DMS114 treated with DMSO at 0.1 percent for 48 hours (cell line): ENCODE data around the gene LRRFIP1.
"Not testable (repeated sequence)": the region's sequence is repeated elsewhere in the genome, so short reads cannot be mapped to it uniquely, and the experiment has no call there.

Source experiments
- DNase-seq: peaks from one replicate; lab custom pipeline; 2025; ENCODE audit not compliant: unreplicated experiment; lab: John Stamatoyannopoulos, UW

LRRFIP1 gene

DNA sequence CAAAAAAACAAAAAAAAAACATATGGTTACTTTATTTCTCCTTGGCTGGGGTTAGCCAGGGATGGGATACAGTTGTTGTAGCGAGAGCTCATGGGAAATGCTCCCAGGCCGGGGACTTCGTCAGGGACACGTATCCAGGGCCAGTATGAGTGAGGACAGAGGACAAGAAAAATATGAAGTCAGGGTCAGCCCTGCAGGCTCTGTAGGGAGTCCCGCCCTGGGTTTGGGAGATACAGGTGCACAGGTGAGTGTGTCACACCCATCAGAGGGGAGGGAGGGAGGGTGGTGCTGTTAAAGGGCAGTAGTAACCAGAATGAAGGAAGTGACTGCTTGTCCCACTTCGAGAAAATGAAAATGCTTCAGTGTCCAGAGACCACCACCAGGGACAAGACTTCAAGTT lies 115.6 kb downstream of the LRRFIP1 start:
- DNase-seq: no peak

DNA sequence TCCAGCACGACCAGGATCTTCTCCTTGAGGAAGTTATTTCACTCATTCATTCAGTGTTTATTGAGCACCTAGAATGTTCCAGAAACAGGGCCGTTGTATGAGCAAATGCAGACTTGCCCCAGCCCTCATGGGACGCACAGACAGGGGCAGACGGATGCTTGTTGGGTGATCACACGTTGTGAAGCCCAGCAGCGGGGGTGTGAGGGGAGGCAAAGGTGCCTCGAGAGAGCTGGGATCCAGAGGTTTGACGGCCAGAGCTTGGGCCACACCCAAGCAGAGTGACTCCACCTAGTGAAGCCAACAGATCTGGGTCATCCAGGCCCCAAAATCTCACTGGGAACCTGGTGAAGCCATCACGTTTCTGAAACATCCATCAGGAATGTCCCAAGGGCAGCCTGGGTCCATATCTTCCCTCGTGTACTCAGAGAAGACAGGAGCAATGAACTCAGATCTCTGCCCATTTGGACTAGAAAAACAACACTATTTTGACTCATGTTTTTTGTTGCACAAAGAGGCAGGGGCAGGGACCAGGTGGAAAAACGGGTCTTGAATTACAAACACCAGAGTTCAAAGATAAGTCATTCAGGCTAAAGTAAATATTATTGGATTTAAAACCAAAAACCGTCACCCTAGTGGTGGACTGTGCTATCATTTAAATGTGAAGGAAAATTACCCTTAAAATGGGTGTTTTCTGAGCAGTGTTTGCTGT lies 116.3 kb downstream of the LRRFIP1 start:
- DNase-seq: no peak

DNA sequence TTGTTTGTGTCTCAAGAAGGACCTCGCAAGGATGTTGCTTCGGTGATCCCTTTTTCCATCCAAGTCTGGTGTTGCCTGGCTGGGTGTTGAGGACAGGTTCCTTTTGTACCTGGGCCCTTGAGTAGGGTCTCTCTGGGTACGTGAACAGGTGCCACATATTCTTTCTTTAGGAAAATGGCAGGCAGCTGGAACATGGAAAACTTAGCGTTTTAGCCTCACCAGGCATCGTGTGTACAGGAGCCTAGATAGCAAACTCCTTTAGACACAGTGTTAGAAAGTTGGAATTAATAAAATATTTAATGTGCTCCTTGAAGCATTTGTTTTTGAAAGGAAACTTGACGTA lies 116.9 kb downstream of the LRRFIP1 start:
- DNase-seq: no peak

DNA sequence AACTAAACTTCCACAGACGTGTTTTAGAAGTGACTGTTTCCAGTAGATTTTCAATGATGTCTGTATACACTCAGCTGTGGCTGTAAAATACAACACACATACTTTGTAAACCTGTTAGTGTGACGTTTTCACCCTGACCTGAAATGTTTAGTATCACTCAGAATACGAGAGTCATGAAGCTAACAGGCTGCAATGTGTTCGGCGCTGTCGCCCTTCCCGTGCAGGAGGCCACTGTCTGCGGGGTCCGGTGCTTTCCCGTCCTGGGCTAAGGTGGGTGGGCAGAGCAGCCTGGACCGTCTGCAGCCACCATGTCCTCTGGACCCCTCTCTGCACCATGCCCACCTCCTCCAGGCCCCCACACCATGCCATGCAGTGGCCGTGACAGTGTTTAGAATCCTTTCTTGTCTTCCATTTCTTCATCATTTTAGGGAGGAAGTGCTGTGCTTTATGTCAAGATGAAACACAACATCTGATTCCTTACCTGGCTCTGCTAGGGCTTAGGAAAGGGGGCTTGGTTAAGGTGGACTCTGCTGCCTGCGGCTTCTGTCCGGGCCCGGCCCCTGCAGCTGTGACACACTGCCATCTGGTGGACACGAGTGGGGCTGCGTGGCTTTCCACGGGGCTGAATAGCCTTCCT lies 117.3 kb downstream of the LRRFIP1 start:
- peak; percentile 30 for DNase-seq

DNA sequence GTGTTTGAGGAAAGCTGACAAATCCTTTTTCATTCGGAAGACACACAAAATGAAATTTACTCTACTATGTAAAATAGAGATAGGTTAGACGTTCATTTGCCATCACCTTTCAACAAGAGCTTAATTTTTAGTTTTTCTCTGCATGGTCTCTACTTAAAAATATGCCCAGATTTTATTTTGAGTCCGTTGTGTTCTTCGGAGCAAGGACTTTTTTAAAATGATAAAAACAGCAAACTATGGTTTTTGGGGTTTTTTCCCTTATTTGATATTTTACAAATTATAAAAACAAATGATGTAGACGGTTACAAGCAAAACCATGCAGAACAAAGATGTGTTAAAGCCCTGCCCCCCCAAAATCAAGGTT lies 117.8 kb downstream of the LRRFIP1 start:
- DNase-seq: no peak

DNA sequence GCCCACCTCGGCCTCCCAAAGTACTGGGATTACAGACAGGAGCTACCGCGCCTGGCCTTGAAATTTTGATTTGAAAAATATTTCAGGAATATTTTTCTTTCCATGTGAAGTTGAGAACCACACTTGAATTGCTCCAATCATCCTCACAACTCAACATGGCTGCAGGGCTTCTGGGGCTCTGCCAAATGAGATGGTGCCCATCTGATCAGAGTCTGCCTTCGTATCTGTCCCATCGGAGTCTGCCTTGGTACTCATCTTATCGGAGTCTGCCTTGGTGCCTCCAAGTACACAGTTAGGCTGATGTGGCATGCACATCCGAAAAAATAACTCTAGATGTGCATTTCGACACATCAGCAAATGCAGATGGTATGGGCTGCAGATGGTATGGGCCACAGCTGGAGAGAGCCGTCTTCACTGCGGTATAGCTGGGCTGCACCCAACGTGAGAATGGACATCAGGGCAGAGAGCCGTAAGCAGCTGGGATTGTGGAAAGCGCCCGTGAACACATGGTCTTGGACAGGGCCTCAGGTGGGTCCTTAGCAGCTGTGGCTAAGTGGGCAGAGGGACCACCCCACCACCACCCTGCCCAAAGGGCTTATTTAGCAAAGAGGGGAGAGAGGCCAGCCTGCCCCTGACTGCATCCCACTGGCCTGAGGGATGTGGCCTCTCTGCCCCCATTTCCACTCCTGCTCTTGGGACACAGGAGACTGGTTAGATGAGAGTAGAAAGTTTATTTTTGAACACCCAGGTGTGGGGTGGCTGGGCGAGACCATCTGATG lies 119.1 kb downstream of the LRRFIP1 start:
- DNase-seq: no peak

DNA sequence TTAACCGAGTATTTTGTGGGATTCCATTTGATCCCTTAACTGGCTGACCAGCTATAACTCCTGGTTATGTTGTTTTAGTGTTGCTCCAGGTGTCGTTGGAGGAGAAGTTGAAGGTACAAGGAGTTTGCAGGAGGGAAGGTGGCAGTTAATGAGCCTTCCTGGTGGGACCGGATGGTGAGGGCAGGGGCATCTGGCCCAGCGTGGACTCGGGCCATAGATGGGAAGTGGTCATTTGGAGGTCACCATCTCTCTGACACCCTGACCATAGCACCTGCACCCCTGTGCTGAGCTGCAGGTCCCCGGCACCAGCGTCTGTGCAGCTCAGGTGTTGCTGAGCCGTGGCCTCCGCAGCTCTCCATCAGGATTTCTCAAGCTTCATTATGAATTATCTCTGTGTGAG lies 119.8 kb downstream of the LRRFIP1 start:
- DNase-seq: no peak

DNA sequence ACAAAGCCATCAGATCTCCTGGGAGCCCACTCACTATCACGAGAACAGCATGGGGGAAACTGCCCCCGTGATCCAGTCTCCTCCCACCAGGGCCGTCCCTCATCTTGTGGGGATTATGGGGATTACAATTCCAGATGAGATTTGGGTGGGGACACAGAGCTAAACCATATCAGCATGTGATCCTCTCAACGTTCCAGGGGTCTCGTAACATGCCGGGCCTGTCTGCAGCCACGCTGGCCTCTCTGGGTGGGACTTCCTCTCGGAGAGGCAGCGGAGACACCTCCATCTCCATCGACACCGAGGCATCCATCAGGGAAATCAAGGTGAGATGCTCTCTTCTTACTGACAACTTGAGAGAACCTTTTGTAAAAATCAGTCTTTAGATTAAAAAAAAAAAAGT lies 121.6 kb downstream of the LRRFIP1 start:
- DNase-seq: no peak

DNA sequence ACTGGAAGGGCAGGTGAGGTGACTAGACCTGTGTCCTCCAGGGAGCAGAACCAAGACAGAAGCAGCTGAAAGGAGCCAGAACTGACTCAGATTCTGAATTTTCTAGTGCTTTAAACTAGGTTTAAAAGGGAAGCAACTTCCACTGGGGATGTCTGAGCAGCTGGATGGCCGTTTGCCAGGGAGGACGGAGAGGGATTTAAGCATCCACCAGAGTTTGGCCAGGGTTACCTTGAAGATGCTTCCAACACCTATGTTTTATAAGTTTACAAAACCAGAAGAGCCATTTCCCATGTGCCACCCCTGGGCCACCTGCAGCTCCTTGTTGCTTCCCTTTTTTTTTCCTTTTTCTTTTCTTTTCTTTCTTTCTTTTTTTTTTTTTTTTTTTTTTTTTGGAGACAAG lies 122.6 kb downstream of the LRRFIP1 start:
- DNase-seq: no peak

DNA sequence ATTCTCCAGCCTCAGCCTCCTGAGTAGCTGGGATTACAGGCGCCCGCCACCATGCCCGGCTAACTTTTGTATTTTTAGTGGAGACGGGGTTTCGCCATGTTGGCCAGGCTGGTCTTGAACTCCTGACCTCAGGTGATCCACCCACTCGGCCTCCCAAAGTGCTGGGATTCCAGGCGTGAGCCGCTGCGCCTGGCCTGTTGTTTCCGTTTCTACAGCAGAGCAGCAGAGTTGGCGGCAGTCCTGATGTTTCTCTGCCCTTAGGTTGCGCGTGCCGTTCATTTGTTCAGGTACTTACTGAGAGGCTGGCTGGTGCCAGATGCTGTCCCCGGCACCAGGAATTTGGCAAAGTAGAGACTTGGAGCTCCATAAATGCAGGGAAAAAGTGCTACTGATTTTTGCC lies 123.1 kb downstream of the LRRFIP1 start:
- DNase-seq: not testable (repeated sequence)

DNA sequence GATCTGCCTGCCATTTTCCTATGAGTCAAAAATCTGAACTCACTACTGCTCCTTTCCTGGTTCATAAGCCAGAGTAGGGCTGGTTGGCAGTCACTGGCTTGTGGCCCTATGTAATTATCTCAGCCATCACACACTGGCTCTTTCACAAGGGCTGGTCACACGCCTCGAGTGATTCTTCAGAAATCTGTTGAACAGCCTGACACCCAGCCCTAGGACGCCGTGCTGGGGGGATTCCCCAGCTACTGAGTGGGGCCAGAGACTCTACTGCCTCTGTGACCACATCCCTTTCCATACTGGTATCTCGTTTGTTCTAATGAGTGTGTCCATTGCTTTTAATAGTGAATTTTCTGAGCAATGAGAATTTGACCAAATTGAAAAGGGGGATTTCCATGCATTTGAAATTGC lies 125.4 kb downstream of the LRRFIP1 start:
- no peak for DNase-seq

DNA sequence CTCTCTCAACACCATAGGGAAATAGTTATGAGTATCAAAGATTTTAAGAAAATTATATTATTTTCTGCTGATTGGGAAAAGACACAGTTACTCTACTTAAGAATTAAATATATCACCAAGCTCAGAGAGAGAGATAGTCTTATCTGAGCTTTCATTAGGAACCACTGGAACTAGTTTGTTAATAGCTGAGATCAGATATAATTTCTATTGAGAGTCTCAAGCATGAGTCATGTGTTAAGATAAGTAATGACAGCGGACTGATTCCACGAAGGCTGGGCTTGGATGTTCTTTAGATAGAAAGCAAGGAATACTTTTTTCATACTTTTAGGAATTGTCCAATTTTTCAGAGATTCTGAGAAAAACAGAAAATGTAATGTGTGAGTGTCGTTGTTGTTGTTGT lies 126.8 kb downstream of the LRRFIP1 start:
- DNase-seq: no peak

DNA sequence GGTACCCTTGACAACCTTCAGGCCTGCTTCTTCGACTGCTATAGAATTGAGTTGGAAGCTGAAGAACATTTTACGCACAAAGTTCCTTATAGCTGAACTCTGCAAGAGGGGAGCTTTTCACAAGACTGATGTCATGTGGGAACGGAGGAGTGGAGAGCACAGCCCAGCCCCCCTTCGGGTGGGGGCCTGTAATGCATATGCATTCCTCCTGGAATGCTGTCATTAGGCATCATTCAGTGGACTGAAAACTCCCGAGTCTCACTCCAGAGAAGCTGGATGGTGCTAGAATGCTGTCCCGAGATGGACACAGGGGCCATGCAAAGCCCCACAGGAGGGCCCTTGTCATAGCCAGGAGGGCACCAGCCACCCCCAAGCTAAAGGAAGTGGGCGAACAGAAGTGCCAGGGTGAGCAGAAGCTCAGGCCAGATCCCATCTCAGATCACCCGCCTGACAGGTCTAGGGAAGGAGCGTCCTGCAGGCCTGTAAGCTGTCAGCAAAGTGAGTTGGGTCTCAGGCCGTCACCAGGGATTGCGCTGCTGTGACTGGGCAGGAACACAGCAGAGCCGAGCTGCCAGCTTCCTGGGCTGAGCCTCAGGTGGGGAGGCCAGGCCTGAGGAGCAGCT lies 127.3 kb downstream of the LRRFIP1 start:
- DNase-seq: no peak

DNA sequence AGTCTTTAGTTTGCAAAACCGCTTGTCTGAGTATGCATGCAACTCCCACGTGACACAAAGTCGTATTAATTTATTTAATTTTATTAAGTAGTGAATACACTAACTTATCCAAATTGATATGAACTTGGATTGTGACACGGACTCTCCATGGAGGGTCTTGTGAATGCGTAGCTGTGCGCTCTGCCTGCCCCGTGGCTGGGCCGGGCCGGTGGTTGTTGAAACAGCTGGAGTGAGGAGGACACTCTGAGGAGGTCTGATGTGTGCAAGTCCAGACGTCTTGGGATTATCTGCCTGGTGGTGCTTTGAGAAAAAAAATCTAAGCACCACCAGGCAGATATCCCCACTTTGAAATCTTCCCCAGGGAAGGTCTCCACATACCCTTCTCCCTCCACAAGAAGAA lies 130.2 kb downstream of the LRRFIP1 start:
- no peak for DNase-seq

DNA sequence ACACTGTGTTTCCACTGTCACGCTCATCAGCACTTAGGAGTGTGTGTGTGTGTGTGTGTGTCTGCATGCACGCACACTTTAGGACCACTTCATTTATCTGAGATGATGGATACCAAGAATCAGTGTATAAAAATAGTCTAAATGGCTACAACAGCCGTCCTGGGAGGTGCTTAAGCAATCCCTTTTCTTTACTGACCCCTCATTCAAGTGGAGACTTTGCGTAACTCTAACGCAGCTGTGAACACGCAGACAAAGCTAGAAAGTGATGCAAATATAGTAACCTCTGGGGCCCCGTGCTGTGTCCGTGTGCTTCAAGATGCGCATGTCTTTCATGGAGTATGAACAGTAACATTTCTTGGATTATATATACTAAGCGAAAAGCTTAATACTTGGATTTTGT lies 130.8 kb downstream of the LRRFIP1 start:
- no peak for DNase-seq

DNA sequence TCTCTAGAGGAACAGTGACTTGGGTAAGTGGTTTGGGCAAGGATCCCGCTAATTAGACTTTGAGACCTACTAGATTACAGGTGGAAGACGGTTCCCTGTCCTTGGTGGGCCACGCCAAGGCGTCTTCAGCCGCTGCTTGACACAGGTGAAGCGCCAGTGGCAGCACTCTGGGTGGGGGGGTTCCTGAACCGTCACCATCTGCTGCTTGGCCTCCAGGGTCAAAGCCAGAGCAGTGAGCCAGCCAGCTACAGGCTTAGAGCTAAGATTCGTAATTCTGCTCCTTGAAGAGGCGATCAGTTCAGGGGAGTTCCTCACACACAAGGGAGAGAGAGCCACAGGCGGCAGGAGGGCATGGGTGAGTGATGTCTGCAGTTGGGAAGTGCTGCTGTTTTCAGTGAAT lies 131.8 kb downstream of the LRRFIP1 start:
- no peak for DNase-seq

DNA sequence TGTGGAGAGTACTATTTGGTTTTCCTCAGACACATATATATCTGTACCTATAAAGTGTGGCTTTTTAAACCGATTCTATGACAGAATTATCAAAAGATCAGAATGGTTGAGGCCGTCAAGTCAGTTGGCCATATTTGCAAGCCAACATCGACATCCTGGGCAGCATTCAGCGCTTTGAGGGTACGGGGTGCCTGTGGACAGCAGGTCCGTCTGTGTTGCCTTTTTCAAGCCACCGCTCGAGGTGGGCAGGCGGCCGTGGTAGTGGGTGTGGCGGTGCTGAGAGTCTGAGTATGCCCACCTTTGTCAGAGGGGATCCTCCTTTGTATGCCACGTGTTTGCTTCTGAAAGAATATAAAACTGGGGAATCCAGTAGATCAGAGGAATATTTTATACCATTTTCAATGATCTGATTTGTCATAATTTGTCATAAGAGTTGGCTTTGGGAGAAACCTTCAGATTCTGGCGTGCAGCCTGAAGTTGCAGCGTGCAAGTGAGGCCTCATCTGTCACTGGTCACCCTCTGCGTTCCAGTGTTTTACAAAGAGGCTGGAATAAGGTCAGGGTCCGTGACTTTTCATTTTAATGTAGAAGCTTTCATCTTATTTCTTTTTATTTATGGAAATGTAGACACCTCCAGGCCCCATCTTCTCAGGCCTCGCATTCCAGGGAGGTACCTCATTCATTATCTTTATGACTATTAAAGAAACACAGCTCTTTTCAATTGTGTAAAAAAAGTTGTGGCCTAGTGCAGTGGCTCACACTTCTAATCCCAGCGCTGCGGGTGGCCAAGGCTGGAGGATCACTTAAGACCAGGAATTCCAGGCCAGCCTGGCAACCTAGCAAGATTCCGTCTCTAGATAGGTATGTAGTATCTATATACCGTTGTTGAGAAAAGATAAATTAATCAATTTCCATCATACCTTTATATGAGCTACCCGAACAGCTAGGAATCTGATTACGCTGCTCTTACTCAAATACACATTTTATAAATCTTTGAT lies 133.4 kb downstream of the LRRFIP1 start:
- DNase-seq: no peak

DNA sequence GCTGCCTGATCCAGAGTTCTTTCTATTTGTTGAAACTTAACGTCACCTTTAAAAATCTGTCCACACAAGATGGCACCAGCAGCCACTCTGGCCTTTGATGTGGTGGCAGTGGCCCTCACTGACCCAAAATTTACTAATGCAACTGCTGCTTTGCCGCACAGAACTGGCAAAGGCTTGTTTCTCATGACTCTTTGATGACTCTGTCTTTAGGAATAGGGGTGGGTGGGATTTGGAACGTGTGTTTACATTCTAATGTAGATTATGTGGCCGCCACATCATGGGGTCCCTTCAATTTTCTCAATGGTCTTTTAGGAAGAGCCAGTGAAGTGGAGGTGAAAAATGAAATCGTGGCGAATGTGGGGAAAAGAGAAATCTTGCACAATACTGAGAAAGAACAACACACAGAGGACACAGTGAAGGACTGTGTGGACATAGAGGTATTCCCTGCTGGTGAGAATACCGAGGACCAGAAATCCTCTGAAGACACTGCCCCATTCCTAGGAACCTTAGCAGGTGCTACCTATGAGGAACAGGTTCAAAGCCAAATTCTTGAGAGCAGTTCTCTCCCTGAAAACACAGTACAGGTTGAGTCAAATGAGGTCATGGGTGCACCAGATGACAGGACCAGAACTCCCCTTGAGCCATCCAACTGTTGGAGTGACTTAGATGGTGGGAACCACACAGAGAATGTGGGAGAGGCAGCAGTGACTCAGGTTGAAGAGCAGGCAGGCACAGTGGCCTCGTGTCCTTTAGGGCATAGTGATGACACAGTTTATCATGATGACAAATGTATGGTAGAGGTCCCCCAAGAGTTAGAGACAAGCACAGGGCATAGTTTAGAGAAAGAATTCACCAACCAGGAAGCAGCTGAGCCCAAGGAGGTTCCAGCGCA lies 135.2 kb downstream of the LRRFIP1 start:
- not testable (repeated sequence) for DNase-seq

DNA sequence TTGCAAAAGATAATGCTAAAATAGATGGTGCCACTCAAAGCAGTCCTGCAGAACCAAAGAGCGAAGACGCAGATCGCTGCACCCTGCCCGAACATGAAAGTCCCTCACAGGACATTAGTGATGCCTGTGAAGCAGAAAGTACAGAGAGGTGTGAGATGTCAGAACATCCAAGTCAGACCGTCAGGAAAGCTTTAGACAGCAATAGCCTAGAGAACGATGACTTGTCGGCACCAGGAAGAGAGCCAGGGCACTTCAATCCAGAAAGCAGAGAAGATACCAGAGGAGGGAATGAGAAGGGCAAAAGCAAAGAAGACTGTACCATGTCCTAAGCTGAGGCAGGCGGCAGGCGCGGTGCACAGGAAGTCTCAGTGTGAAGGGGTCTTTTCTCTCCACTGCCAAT lies 136.4 kb downstream of the LRRFIP1 start:
- DNase-seq: no peak

DNA sequence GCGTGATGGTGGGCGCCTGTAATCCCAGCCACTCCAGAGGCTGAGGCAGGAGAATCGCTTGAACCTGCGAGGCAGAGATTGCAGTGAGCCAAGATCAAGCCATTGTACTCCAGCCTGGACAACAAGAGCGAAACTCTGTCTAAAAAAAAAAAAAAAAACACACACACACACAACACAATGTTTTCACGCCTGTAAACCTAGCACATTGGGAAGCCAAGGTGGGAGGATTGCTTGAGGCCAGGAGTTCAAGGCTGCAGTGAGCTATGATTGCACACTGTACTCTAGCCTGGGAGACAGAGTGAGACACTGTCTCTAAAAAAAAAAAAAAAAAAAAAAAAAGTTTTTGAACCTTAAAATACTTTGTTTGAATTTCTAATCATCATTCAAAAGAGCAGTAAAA lies 137.7 kb downstream of the LRRFIP1 start:
- DNase-seq: not testable (repeated sequence)
